ENCODE data around the gene BPIFB2.

Gene BPIFB2

DNA sequence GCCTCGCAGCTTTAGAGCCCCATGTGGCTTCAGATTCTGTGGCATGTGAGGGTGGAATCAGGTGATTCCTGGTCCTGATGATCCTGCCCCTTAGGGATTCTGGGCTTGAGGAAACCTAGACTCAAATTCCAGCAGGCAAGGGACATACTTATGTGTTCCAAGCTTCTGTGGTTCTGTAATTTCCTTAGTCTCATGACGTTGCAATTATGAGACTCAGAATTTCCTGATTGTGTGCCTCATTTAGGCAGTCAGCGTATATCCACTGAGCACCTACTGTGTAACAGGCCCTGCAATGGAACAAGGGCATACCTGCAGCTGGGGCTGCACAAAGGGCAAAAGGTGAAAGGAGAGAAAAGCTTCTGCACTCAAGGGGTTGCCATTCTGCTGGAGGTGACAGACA, 60.3 kb downstream of the BPIFB2 start:
- no peak for DNase-seq (ENCODE audit: extremely low read depth in 1 of 2, low read depth in 1 of 2)

DNA sequence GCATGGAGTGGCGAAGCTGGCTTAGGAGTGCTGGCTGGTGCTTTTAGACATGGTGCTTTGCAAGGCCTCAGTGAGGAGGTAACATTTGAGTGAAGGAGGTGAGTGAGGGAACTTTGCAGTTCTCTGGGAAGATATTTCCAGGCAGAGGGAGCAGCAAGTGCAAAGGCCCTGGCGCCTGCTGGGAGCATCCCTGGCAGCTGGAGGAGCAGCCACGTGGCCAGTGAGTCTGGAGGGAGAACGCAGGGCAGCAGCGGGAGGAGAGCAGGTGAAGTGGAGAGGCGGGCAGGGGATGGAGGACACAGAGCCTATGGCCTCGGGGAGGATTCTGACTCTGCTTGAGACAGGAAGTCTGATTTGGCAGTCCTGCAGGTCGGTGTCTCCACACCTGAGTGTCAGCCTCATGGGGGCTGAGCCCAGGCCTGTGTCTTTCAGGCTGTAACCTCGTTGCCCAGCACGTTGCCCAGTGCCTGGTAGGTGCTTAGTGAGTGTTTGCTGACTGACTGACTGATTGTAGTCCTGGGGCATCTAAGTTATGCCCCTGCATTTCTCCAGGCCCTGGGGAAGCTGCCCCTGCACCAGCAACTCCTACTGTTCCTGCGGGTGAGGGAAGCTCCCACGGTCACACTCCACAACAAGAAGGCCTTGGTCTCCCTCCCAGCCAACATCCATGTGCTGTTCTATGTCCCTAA, 60.9 kb downstream of the BPIFB2 start:
- DNase-seq (ENCODE audit: extremely low read depth in 1 of 2, low read depth in 1 of 2): no peak

DNA sequence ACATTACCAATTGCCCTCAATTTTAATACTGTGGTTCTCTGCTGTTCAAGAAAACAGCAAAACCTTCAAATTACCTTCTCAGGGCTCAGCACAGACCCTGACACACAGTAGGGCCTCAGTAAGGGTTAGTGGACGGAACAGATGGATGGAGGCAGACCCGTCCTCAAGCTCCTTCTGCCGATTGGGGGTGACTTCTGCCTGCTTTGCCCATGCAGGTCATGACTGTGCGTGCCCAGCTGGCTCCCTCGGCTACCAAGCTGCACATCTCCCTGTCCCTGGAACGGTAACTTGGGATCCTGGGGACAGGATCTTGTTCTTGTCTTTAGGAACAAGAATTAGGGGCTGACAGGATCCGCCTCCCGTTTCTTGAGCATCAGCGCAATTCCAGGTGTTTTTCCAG, 62.2 kb downstream of the BPIFB2 start:
- DNase-seq (ENCODE audit: extremely low read depth in 1 of 2, low read depth in 1 of 2): no peak

DNA sequence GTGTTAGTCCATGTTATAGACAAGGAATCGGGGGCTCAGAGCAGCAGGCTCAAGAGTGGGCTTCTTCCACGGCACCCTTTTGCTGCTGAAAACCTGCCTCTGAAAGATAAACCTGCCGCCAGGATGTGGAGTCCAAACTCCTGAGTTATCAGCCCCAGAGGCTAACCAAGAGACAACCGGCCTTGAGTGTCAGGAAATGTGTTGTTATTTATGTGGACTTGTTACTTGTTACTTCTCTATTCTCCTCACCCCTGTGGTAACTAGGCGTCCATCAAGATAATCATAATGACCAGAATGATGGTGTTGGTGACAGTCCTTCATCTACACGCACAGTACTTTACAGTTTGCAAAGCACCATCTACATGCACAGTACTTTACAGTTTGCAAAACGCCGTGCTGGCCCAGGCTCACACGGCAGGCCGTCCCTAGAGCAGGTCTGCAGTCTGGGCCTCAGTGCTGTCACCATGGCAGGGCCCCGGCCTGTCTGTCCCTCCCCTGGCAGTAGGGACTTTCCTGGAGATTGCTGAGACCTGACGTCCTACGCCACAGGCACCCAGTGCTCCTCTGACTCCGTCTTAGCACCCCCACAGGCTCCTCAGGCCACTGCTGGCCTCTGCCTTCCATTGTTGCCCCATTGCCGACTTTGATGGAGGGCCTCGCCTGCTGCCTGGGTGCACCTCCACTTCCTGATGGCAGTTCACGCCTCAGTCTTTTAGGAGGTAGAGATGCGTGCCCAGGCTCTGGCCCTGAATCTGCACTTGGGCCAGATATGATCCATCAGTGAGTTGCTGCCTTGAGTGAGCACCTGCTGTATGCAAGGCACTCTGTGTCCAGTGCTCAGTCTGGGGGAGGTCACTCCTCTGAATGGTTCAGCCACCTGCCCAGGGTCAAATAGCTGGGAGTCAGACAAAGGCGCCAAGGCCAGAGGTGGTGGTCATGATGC, 62.9 kb downstream of the BPIFB2 start:
- no peak for DNase-seq (ENCODE audit: extremely low read depth in 1 of 2, low read depth in 1 of 2)

DNA sequence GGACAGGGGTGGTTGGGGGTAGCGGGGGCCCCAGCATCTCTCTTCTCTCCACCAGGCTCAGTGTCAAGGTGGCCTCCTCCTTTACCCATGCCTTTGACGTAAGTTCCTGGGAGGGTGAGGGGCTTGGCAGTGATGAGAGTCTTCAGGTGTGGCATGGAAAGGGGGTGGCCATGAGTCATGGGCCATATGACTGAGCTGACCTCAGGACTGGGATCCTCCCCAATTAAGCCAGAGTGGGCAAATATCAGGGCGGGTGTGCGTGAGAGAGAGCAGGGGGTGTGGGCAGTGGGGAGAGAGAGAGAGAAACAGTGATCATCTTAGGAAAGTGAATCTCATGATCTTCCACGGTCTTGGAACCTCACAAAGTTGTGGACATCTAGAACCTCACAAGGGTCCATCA, 63.7 kb downstream of the BPIFB2 start:
- no peak for DNase-seq (ENCODE audit: extremely low read depth in 1 of 2, low read depth in 1 of 2)

DNA sequence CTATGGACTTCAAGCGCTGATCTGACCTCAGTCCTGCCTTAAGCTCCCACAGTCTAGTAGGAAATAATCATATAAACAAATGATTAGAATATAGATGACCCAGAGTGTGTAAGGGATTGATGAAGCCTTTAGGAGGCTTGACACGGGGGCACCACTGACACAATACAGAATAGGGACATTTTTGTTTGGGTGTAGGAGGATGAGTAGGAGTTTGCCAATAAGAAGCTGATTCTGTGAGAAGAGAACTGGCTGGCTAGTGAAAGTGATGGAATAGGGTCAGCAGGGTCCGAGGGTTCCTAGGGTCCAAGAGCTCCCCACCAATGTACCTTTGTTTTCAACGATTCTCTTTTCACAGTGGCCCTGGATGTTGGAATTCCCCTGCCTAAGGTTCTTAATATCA, 64.9 kb downstream of the BPIFB2 start:
- no peak for DNase-seq (ENCODE audit: extremely low read depth in 1 of 2, low read depth in 1 of 2)

DNA sequence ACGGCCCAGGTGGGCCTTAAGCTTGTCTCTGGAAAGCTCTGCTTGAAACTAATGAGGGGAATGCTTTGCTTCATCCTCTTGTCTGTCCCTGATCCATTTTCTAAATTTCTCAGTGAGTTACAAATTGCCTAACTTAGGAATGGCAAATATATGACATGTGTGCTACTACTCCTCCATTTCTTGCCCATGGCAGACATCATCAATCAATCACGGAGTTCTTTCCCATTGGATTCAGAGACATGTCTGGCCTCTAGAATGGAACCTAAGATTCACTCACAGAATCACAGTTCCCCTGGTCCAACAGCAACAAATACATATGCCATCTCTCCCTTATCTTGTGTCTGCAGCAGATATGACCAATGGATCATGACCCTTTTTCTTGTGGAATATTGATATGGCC, 65.3 kb downstream of the BPIFB2 start:
- no peak for DNase-seq (ENCODE audit: extremely low read depth in 1 of 2, low read depth in 1 of 2)

All from stimulated activated CD8-positive, alpha-beta memory T cell treated with anti-CD3 and anti-CD28 coated beads, Interleukin-7, amount 100 ng/mL, for 48 hours (primary cell).